ENCODE results near the gene CLTA. TPM values are rescaled to one million over a fixed set of nuclear protein-coding genes. Genes with fewer than 3 reads are reported as not detected.

CLTA gene
- total and polyA plus RNA-seq, 2 of the 8 experiments (the other 6 are each of a cell fraction or from before 2014, with no cell fraction given), result 137 to 236 TPM

DNA sequence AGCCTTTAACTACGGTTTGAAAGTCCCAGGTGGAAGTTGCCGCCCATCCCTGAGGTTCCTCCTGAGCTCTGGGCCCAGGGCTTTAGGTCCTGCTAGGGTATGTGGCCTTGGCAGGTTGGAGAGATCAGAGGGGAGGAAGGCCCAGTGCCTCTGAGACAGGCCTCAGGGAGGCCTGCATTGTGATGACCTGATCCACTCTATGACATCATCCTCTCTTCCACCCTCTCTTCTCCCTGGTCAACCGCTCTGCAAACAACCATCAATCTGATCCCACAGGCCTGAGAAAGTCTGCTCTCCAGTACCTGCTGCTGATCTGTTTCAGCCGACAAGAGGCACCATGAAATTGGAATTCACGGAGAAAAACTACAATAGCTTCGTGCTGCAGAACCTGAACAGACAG lies 21.6 kb upstream of the CLTA start, which contains the start of gene CCIN:
CCIN (plus strand) TSS at position 223 of the 400 bp plus-strand sequence; CDS start at position 338, 115 bp downstream.
- 94% methylated on average over 6 of the region's 6 CpGs; no CpG with 5 or more reads in 1 of the 2 experiments for WGBS, 2 experiments (ENCODE audit: extremely low coverage in 1 of 2, insufficient coverage in 1 of 2, insufficient read length in 1 of 2, insufficient replicate concordance in 2 of 2, low coverage in 1 of 2, low lambda C conversion rate in 2 of 2, missing lambda C conversion rate in 1 of 2)
- ChIA-PET CTCF (ENCODE audit: partially characterized antibody) (interaction anchor here (0.6 to 10.2 kb wide), 15 partner anchors 9 to 255 kb away, joined by 3 to 153 read pairs (median 4); partner anchors contain the start of gene GLIPR2), POLR2A (ENCODE audit: partially characterized antibody) (interaction anchor here (1.1 to 1.6 kb wide), 2 partner anchors 8 to 21 kb away, joined by 3 to 5 read pairs; partner anchors contain the start of gene CLTA)
- 0 out of 2 replicates have a peak within 1 kb of the TSS, but pooled peaks have one; percentile 40 for H2BK15ac ChIP-seq (ENCODE audit: low read length)
- peaks cover 2% of the 10 kb centered on the region; the same call in 1 of the 2 replicates for H3K23me2 ChIP-seq (ENCODE audit: low read depth, low read length)
- no peak within 1 kb of the TSS for H2AK5ac ChIP-seq (ENCODE audit: low read depth, low read length)
- no peak within 1 kb of the TSS for H3K27ac ChIP-seq (ENCODE audit: low read depth, low read length)
- no peak within 1 kb of the TSS for H3K23ac ChIP-seq (ENCODE audit: insufficient read length)
- no peak within 1 kb of the TSS for H4K91ac ChIP-seq (replicated peaks; ENCODE audit: insufficient read length, low read length)
- H3K9ac ChIP-seq (replicated peaks in 1 of 4; ENCODE audit: extremely low read depth in 1 of 4, low read depth in 3 of 4, low read length in 3 of 4), result no peak within 1 kb of the TSS
- H2BK12ac ChIP-seq (ENCODE audit: low read depth, low read length), result no peak within 1 kb of the TSS
- H3K79me1 ChIP-seq (ENCODE audit: low read depth, low read length), result no peaks in the 10 kb centered on the region
- H3K4me3 ChIP-seq (ENCODE audit: extremely low read depth in 1 of 4, insufficient read depth in 2 of 4, low read depth in 3 of 4, low read length in 4 of 4), result no peak within 1 kb of the TSS
- no peaks in the 10 kb centered on the region for H3K27me3 ChIP-seq (replicated peaks in 1 of 4; ENCODE audit: control insufficient read depth in 3 of 4, extremely low read depth in 1 of 4, insufficient read depth in 3 of 4, low read length in 3 of 4)
- H3K79me2 ChIP-seq (ENCODE audit: control insufficient read depth in 1 of 2, insufficient read depth in 2 of 2, low read length in 2 of 2), result no peaks in the 10 kb centered on the region
- no peak within 1 kb of the TSS for H2AFZ ChIP-seq (ENCODE audit: low read length)
- H3K4me2 ChIP-seq (ENCODE audit: insufficient read depth in 1 of 2, low read depth in 2 of 2, low read length in 2 of 2), result no peak within 1 kb of the TSS
- H2BK5ac ChIP-seq (ENCODE audit: low read depth, low read length), result no peak within 1 kb of the TSS; the same call in 1 of the 2 replicates
- H3K4ac ChIP-seq (replicated peaks; ENCODE audit: insufficient read length, low read depth, low read length), result no peak within 1 kb of the TSS
- FAIRE-seq (no peak), DNase-seq (ENCODE audit: low read depth in 1 of 2, low spot score in 2 of 2) (no peak)
- H2BK120ac ChIP-seq (replicated peaks; ENCODE audit: low read depth, low read length), result no peak within 1 kb of the TSS
- H4K20me1 ChIP-seq (replicated peaks in 1 of 2; ENCODE audit: control insufficient read depth in 1 of 2, insufficient read depth in 2 of 2, low read length in 2 of 2), result no peaks in the 10 kb centered on the region
- no peak for TF ChIP-seq TEAD4 (IDR thresholded peaks at IDR 0.05; ENCODE audit: low read depth, low read length)
- TF ChIP-seq, protein P1, sequence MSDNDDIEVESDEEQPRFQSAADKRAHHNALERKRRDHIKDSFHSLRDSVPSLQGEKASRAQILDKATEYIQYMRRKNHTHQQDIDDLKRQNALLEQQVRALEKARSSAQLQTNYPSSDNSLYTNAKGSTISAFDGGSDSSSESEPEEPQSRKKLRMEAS (IDR thresholded peaks at IDR 0.05), result no peak
- no peak for TF ChIP-seq RXRA (IDR thresholded peaks at IDR 0.05; ENCODE audit: insufficient read depth, low read depth, low read length)
- no peak for TF ChIP-seq TAF1 (IDR thresholded peaks at IDR 0.05; ENCODE audit: low read depth, low read length)
- no peak within 1 kb of the TSS for H3K14ac ChIP-seq (ENCODE audit: insufficient read length)
- H2BK20ac ChIP-seq (ENCODE audit: low read length), result no peak within 1 kb of the TSS
- no peak within 1 kb of the TSS for H4K5ac ChIP-seq (ENCODE audit: insufficient read length, low read depth, low read length)
- peak within 1 kb of the TSS; percentile 0; the same call in 1 of the 2 replicates for H4K8ac ChIP-seq (ENCODE audit: extremely low read depth, insufficient read depth, low read length)
- no peak within 1 kb of the TSS for H3K18ac ChIP-seq (ENCODE audit: extremely low read depth, low read length)
- H3K36me3 ChIP-seq (ENCODE audit: control insufficient read depth in 2 of 4, insufficient read depth in 4 of 4, low read length in 3 of 4), result no peaks in the 10 kb centered on the region
- peaks cover 0 to 6% (median 3%) of the 10 kb centered on the region in 4 experiments; a peak in 5 of 7 replicates for H3K4me1 ChIP-seq (replicated peaks in 1 of 4; ENCODE audit: control insufficient read depth in 3 of 4, insufficient read depth in 4 of 4, low read length in 3 of 4)
- no peaks in the 10 kb centered on the region for H3K9me3 ChIP-seq (ENCODE audit: insufficient read depth in 2 of 2, low read depth in 1 of 2, low read length in 1 of 2)
- no peak within 1 kb of the TSS for H3K56ac ChIP-seq (replicated peaks; ENCODE audit: insufficient read length, low read depth, low read length)

Data from H1 (cell line).